TTC549 (cell line): ENCODE measurements around the gene TRERF1.

ENCODE experiments used
- FAIRE-seq: peaks from 2 replicates; lab custom pipeline; 2012; peaks lifted over from hg19 to GRCh38; lab: Jason Lieb, UNC

The TRERF1 gene

DNA sequence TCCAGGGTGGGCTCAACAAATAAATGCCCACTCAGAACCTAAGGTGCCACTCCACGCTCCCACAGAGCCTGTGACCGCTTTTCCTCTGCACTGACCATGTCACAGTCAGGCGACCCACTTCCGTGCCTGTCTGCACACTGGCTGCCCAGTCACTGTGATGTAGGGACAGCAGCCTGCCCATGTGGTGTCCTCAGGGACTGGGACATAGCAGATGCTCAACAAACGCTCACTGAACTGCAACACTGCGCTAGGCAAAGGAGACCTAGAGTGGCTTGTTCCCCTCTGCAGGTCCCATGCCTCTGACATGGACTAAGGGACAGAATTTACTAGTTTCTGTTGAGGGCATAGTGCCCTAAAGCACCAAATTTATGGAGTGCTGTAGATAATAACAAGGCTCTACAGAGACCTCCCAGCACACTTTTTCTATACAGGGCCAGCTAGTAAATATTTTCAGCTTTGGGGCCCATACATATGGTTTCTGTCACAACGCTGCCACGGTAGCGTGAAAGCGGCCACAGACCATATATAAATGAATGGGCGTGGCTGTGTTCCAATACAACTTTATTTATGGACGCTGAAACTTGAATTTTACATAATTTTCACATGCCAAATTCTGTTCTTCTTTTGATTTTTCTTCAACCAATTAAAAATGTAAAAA is 176.2 kb downstream of the TRERF1 start:
- no peak for FAIRE-seq

DNA sequence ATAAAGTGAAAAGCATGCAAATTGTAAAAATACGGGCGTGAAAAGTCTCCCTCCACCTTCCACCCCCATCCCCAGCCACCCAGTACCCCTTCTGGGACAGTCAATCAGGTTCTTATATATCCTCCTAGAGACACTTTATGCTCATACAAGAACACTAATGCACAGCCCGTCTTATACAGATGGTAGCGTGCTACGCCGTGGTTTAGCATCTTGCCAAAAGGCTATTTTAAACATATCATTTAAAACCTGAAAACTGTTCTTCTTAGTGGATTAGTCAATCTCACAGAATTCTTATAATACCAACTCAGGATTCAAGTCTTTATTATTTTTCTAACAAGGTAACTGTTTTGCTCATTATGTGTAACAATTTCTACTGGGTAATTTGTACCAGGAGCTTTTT is 176.8 kb downstream of the TRERF1 start:
- no peak for FAIRE-seq

DNA sequence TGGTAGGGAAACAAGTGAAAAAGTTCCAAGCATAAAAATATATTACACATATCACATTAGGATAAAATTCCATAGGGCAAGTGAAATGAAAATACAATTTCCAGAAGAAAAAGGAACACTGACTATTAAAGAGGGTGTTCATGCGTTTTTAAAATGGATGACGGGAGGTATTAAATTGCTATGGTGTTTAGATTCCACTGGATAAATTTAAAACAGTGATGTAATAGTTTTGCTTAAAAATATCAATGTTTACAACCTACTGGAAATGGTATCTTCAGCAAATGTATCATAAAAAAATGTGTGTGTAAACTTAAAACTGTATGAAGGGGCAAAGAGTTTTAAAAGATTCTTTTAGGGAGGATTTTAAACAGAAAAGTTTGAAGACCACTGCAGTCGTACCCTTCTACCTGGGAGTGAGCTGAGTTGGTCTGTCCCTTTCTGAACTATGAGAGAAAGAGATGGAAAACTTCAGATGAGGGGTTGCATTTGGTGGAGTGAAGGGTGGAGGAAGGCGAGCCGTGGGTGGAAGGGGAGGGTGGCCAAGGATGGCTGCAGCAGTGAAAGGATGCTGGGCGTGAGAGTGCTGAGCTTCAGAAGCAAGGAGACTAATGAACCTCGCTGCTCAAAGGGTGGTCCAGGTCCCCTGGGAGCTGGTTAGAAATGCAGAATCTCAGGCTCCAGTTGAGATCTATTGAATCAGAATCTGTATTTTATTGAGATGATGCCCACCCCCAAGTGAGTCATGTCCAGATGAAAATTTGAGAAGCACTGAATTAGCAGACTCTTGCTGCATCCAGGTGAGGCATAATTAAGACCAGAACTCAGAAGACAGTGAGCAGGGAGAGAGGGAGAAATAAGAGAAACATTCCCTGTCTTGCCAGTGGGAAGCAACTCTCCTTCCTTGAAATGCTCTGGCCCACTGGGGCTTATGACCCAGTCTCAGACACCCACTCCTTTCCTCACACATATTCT is 179.6 kb downstream of the TRERF1 start:
- no peak for FAIRE-seq

DNA sequence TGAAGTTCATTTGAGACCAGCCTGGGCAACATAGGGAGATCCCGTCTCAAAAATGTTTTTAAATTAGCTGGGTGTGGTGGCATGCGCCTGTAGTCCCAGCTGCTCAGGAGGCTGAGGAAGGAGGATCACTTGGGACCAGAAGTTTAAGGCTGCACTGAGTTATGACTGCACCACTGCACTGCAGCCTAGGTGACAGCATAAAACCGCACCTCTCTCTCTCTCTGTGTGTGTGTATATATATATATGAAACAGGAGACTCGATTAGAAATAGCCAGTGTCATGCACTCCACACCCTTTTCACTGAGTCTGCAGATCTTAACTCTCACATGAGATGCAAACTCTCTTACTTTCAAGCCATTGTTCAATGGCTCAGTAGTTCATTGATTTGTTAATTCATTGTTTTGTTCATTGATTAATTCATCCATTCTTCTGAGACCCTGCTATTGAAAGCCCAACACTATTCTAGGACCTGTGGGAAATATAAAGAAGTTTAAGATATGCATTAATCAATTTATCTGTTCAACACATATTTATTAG is 181.7 kb downstream of the TRERF1 start:
- no peak for FAIRE-seq

DNA sequence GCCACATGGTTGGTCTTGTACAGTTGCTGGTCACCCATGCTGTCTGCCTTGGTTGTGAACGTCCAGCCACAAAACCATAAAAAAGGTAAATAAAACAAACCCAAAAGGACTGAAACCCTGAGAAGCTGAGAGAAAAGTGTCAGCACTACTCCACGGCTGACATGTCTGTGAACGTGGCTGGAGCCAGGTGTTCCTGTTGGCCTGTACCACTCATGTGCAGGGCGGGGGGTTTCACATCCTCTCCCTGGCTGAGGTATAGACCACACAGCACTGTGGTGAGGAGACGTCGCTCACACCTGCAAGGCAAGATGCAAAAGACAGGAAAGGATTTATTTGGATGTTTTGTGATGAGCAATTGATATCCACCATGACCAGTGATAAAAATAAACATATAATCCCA is 182.2 kb downstream of the TRERF1 start:
- no peak for FAIRE-seq

DNA sequence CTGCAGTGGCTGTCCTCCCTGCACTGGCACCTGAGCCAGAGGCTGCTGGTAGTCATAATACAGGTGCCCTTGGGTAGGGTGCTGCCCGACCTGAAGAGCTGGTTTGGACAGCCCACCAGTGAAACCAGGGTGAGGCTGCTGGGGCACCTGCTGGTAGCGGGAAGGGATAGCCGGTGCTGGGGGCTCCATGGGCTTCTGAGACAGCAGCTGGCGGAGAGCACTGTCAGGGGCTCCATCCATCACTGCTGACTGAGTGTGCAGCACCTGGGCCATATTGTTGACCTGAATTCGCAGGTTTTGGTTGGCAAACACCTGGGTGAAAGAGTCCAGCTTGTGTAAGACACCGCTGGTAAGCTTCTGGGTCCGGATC is 182.9 kb downstream of the TRERF1 start:
- FAIRE-seq = no peak

DNA sequence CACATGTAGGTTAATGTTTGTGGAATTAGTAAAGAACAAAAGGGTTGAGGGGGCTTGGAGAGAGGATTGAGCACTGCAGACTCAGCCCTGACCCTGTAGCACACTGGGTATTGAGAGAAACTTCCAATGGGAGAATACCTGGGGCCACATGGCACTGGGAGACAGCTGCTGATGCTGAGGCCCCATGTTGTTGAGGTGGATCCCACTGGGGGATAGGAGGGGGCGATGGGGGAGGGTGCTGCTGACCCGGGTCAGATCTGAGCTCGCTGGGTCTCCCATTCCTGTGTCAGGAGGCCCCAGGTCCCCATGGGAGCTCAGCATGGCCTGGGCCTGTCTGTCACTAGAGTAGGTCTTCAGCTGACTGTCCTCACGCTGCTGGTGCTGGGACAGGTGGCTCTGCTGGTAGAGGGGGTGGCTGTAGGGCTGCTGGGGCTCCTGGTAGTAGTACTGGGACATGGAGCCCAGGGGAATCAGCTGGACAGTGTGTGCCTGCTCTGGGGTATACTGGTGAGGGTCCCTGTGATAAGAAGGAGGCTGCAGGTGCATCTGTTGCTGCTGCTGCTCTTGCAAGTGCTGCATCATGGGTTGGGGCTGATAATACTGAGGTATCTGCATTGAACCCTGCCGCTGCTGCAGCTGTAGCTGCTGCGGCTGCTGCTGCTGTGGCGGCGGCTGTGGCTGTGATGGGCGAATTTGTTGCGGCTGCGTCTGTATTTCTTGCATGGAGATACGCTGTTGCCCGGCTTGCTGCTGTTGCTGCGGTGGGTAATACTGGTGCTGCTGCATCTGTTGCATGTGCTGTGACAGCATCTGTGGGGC is 183.5 kb downstream of the TRERF1 start:
- FAIRE-seq = no peak

DNA sequence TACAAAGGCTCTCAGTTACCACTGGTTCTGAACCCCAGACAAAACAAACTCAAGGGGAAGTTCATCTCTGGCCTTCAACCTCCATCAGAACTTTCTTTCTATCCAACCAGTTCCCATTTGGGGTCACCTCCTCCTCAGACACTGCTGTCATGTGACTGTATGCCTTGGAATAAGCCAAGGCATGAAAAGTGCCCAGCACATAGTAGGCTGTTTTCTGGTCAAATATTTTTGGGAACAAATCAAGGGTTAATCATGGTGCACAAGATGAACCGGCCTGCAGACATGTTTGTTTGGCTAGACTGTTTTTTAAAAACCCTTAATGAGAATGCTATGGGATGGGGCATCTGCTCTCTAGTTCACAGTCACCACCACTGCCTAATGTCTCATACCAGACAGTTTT is 185.2 kb downstream of the TRERF1 start:
- no peak for FAIRE-seq

DNA sequence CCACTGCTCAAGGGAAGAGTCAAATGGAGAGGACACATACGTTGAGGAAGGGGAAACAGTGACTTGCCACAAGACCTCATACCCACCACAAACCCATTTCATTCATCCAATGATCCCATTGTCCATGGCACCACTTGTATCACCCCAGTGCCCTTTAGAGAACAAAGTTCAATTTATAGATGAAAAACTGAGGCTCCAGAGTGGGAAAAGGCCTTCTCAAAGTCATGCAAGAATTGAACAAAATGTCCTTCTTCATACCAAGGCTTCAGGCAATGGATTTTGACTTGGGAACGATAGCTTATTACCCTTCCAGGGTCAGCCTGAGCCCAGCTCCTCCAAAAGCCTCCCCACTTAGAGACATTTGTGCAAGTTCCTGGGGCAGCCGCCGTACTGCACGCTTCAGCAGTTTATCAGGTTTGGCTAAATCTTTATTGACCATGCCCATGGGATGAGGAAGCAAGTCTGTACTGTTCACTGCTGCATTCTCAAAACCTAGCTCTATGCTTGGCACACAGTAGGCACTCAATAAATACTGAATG is 186.8 kb downstream of the TRERF1 start:
- FAIRE-seq = no peak

DNA sequence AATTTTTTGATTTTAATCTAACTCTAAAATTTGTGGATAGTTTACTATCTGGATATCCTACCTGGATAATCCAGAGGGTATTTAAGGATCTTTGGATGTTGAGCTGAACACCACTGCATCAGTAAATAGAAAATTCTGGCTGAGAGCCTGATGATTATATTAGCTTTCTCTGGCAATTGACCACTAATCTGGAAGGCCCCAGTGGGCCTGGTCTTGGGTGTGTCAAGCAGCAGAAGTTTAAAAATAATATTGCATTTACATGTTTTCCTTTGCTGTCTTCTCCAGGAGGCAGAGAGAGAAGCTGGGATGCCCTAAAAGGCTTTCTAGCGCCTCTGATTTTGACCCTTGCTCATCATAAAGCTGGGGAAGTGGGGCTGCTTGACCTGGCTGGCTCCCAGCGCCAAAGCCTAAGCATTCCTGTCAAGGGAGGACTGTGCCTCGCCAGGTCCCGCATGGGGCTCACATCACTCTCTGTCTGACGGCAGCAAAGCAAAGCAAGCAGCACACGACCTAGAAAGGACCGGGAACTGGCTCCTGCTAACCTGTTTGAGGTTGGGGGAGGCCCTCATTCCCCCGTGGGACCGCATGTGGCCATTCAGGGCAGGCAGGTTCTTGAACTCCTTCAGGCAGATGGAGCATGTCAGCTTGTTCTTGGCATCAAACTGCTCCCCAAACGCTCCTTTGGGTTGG is 187.4 kb downstream of the TRERF1 start:
- no peak for FAIRE-seq

DNA sequence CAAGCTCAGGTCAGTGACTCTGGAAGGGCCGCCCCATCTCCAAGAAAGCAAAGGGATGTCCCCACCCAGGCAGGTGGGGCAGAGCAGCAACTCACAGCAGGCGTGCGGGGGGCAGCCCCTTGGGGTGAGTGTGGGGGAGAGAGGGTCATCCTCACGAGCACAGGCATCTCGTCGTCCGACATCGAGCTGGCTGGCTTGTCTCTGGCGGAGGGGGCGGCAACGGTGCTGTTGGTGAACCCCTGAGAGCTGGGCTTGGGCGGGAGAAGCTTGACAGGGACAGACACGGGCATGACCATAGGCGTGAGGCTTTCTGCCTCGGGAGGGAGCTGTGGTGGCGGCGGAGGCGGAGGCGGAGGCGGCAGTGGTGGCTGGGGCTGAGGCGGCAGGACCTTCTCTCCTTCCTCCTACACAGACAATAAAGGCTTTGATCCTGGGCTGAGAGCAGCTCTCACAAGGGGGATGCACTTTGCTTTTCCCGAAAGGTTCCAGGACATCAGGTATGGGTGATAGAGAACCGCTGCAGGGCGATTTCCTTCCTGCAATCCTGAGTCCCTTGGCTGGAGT is 188.5 kb downstream of the TRERF1 start:
- no peak for FAIRE-seq

DNA sequence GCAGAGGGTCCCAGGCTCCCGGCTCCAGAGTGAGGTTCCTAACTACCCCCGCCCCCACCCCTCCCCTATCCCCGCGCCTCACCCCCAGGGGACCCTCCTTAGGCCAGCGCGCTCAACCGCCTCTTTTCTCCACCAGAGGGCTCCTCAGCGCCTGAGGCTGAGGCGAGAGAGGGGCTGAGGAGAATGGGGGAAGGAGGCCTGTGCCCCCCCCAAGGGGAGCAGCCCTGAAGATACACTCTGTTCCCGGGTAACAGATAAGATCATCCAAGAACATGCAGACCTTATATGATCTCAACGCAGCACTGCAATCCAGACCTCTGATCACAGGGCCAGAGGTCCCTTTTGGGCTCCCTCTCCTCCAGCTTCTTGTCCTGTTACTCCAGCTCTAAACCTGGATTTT is 190.8 kb downstream of the TRERF1 start:
- no peak for FAIRE-seq

DNA sequence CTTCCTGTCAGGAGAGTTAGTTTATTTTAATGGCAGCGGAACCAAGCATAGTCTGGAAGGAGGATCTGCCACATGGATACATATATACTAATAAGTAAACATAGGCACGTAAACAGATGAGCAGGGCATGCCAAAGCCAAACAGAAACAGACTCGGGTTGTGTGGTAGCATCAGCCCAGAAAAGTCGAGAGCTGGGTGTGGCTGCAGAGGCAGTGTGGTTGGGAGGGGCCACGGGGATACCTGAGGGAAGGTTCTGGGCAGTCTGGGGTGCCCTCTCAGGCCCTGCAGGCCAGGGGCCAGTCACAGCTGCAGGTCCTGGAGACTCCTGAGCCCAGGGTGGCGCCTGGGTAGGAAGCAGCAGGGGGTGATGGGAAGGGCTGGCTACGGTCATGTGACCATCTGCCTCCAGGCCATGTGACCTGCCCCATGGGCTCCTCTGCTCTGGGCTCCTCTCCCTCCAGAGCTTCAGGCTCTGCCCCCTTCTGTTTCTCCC is 191.3 kb downstream of the TRERF1 start:
- FAIRE-seq = no peak

DNA sequence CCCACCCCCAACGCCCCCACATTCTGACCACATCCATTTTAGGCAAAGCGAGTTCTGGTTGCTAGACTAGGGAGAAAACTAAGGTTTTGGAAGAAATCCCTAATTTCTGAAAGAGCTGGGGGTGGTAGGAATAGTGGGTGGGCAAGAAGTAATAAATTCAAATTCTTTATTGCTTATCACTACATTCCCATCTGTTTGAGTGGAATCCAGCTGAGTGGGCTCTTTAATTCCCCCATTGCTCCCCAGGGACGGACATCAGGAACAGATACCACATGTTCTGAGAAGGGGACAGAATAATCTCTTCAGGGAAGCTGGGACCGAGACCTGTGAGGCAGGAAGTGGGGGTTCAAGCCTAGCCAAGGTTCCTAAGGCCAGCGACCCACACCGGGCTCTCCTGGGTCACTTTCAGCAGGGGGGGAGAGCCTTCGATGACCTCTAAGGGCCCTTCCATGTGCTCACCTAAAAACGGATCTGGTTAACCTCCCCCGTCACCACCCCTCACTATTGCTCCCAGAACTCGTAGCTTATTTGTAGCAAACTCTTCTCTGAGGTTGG is 191.8 kb downstream of the TRERF1 start:
- FAIRE-seq = no peak

DNA sequence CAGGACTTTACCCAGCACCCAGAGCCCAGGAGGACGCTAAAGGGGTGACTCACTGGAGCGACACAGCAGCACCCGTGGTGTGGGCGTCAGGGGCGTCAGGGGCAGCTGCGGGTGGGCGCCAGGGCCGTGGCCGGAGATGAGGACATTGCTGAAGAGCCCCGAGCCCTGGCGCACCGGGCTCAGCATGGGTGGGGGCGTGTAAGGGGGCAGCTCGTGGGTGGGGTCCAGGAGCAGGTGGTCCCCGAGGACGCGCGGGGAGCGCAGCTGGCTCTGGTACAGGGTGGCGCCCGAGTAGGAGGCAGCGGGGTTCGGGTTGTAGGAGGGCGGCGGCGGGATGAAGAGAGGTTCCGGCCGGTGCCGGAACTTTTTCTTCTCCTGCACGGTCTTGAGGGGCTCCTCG is 192.4 kb downstream of the TRERF1 start:
- no peak for FAIRE-seq

DNA sequence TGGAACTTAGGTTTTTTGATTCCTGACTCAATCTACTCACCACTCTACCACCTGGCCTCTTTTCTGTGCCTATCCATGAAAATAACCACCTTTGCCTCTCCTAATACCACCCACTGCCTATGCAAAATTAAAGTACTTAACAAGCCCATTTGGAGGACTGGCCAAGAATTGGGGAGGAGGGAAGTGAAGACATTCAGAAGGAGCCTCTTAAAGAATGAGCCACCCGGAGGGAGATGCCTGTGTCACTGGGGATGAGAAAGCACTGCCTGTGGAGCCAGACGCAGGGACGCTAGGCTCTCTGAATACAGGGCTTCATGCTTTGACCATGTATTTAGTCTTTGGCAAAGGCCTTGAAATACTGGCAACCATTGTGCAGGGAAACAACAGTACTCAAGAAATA is 194.1 kb downstream of the TRERF1 start:
- FAIRE-seq = no peak

DNA sequence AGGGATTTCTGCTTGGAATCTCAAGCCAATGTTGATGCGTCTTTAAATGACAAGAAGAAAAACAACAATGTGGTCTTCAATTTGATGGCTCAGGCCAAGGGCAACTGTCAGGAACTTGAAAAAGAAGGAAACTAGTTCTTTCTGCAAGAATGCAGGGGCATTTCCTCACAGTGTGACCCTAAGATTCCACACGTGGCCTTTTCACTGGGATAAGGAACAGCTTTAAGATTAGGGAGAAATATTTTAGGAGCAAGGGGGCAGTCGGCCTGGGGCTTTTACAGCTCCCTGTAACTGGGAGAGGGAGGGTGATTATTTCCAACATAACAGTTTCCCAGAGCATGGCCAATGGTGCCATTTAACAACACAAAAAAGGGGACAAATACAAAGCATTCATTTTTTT is 194.7 kb downstream of the TRERF1 start:
- no peak for FAIRE-seq

DNA sequence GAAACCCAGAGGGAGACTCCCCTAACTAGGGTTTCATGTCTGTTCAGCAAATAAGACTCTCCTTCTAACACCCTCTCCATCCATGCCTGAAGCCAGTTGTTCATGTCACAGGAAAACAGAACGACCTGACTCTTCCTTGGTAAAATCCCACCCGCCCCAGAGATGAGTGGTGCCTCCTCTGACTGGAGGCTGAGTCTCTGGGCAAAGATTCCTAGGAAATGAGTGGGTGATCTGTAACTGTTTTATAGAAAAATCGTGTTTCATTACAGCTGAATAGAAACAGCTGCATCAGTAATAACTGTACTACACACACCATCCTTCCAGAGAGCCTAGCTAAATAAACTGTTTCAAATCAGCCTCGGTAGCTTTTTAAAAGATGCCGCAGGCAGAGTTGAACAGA is 196.7 kb downstream of the TRERF1 start:
- no peak for FAIRE-seq

DNA sequence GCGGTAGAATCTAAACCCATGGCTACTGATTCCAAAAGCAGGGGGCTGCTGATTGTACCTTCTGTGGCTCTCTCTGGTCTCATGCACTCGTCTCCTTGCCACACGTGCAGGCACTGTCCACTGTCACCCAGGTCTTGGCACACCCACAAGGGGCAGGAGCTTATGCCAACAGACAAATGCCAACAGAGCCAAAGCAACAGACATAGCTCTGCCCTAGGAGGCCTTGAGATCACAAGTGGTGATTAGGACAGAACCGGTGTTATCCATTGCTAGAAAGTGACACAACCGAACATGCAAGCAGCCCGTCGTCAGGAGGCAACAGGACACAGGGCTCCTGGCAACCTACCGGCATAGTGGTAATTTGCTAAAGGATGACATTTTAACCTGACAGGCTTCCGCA is 197.2 kb downstream of the TRERF1 start:
- FAIRE-seq = no peak

DNA sequence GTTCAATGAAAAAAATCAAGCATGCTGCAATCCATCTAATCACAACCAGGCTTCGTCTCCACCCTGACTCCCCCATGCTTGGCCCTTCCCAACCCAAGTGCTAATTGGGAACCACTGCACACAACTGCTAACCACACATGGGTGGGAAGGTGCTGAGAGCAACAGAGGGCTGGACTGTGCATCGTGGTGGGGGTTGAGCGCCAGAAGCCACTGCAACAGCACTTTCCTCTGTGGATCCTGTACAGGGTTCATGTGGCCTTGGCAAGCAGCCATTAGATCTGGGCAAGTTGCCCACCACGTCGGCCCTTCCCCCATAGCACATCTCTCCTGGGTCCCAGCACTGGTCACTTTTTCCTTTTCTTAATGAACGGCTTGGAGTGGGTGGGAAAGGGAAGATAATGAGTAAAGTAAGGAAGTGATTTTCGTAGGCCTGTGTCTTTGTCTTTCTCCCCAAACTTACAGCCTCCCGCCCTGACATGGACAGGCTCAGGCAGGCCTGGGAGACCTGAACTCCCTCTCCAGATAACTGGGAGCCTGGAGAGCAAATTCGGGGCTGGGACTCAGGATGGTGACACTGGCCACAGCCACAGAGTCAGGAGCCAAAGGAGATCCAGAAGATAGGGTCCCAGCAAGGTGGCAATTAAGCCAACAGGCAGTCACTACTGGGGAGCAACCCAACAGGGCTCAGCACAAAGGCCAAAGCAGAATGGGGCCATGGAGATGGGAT is 199.7 kb downstream of the TRERF1 start:
- no peak for FAIRE-seq
